Measurements from ENCODE around the gene SH3PXD2A. TPM values are rescaled to one million over a fixed set of nuclear protein-coding genes. Genes with fewer than 3 reads are reported as not detected.

SH3PXD2A gene
- total and polyA plus RNA-seq, 9 of the 15 experiments (the other 6 are each of a cell fraction or from before 2014, with no cell fraction given) = 0.41 to 9.3 (median 2.5) TPM

DNA sequence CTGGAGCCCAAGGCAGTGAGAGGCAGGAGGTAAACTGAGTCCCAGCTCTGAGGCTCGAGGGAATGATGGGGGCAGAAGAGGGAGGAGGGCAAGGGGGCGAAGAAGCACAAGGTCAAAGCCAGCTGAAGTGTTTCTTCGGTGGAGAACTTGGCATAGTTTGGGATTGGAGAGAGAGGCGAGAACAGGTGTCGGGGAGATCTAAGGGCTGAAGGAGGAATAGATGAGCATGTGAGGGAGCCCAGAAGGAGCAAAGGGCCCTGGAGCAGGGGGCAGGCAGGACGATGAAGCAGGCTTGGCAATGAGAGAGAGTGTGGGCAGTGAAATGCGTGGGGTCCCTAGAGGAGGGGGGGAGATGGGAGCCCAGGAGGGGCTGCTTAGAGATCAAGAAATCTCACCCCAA lies 35.9 kb downstream of the SH3PXD2A start:
- no peak overlapping the region for H2AFZ ChIP-seq (ENCODE audit: low read depth, low read length)
- no peak for FAIRE-seq
- in situ Hi-C loops (cut with MboI) = no loop called here
- 16% methylated on average over 6 of the region's 7 CpGs for WGBS (ENCODE audit: insufficient coverage, low coverage, missing lambda C conversion rate)
- ChIA-PET CTCF (ENCODE audit: low intra/inter-chr PET ratio) (no interaction called here), POLR2A (no interaction called here)
- TF ChIP-seq, protein P1, sequence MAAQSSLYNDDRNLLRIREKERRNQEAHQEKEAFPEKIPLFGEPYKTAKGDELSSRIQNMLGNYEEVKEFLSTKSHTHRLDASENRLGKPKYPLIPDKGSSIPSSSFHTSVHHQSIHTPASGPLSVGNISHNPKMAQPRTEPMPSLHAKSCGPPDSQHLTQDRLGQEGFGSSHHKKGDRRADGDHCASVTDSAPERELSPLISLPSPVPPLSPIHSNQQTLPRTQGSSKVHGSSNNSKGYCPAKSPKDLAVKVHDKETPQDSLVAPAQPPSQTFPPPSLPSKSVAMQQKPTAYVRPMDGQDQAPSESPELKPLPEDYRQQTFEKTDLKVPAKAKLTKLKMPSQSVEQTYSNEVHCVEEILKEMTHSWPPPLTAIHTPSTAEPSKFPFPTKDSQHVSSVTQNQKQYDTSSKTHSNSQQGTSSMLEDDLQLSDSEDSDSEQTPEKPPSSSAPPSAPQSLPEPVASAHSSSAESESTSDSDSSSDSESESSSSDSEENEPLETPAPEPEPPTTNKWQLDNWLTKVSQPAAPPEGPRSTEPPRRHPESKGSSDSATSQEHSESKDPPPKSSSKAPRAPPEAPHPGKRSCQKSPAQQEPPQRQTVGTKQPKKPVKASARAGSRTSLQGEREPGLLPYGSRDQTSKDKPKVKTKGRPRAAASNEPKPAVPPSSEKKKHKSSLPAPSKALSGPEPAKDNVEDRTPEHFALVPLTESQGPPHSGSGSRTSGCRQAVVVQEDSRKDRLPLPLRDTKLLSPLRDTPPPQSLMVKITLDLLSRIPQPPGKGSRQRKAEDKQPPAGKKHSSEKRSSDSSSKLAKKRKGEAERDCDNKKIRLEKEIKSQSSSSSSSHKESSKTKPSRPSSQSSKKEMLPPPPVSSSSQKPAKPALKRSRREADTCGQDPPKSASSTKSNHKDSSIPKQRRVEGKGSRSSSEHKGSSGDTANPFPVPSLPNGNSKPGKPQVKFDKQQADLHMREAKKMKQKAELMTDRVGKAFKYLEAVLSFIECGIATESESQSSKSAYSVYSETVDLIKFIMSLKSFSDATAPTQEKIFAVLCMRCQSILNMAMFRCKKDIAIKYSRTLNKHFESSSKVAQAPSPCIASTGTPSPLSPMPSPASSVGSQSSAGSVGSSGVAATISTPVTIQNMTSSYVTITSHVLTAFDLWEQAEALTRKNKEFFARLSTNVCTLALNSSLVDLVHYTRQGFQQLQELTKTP (IDR thresholded peaks at IDR 0.05; ENCODE audit: low read depth in 1 of 2, partially characterized antibody in 2 of 2) = no peak
- TF ChIP-seq BRD4 (IDR thresholded peaks at IDR 0.05) (no peak), RFX7 (CRISPR knock-in tag; IDR thresholded peaks at IDR 0.05) (no peak), ZNF764 (CRISPR knock-in tag; IDR thresholded peaks at IDR 0.05; ENCODE audit: low read depth) (no peak), NFIC (IDR thresholded peaks at IDR 0.05) (no peak), ZBTB1 (CRISPR knock-in tag; IDR thresholded peaks at IDR 0.05; ENCODE audit: borderline replicate concordance, low read depth) (no peak), POLR2H (tag; IDR thresholded peaks at IDR 0.05; ENCODE audit: low read depth) (no peak)
- TF ChIP-seq, protein P2, sequence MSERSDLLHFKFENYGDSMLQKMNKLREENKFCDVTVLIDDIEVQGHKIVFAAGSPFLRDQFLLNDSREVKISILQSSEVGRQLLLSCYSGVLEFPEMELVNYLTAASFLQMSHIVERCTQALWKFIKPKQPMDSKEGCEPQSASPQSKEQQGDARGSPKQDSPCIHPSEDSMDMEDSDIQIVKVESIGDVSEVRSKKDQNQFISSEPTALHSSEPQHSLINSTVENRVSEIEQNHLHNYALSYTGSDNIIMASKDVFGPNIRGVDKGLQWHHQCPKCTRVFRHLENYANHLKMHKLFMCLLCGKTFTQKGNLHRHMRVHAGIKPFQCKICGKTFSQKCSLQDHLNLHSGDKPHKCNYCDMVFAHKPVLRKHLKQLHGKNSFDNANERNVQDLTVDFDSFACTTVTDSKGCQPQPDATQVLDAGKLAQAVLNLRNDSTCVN (CRISPR knock-in tag; IDR thresholded peaks at IDR 0.05) = no peak
- TF ChIP-seq, protein P3, sequence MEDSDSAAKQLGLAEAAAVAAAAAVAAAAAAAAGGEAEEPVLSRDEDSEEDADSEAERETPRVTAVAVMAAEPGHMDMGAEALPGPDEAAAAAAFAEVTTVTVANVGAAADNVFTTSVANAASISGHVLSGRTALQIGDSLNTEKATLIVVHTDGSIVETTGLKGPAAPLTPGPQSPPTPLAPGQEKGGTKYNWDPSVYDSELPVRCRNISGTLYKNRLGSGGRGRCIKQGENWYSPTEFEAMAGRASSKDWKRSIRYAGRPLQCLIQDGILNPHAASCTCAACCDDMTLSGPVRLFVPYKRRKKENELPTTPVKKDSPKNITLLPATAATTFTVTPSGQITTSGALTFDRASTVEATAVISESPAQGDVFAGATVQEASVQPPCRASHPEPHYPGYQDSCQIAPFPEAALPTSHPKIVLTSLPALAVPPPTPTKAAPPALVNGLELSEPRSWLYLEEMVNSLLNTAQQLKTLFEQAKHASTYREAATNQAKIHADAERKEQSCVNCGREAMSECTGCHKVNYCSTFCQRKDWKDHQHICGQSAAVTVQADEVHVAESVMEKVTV (CRISPR knock-in tag; IDR thresholded peaks at IDR 0.05) = no peak
- TF ChIP-seq, protein P4, sequence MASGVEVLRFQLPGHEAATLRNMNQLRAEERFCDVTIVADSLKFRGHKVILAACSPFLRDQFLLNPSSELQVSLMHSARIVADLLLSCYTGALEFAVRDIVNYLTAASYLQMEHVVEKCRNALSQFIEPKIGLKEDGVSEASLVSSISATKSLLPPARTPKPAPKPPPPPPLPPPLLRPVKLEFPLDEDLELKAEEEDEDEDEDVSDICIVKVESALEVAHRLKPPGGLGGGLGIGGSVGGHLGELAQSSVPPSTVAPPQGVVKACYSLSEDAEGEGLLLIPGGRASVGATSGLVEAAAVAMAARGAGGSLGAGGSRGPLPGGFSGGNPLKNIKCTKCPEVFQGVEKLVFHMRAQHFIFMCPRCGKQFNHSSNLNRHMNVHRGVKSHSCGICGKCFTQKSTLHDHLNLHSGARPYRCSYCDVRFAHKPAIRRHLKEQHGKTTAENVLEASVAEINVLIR (CRISPR knock-in tag; IDR thresholded peaks at IDR 0.05) = no peak
- H3K4me2 ChIP-seq (ENCODE audit: insufficient read depth, low read length) = no peak overlapping the region
- intact Hi-C loops (cut with micrococcal nuclease) = no loop called here
- no peaks in the 10 kb centered on the region for H4K20me1 ChIP-seq (replicated peaks; ENCODE audit: control insufficient read depth, insufficient read depth, low read length)
- no peaks in the 10 kb centered on the region for H3K9me3 ChIP-seq (replicated peaks; ENCODE audit: control insufficient read depth, insufficient read depth, low read depth, low read length)
- H3K79me2 ChIP-seq (ENCODE audit: control insufficient read depth, insufficient read depth, low read length) = no peaks in the 10 kb centered on the region
- H3K36me3 ChIP-seq (ENCODE audit: control insufficient read depth, insufficient read depth, low read length) = no peaks in the 10 kb centered on the region
- no peaks in the 10 kb centered on the region for H3K4me1 ChIP-seq (replicated peaks in 1 of 2; ENCODE audit: control insufficient read depth in 2 of 2, insufficient read depth in 2 of 2, low read length in 2 of 2)
- no TSS peak for BruUV-seq (replicated peaks)
- no peak overlapping the region for H3K4me3 ChIP-seq
- no peaks in the 10 kb centered on the region for H3K9me1 ChIP-seq (ENCODE audit: control insufficient read depth, insufficient read depth, low read length)
- no peak for ATAC-seq
- no peak for DNase-seq (ENCODE audit: extremely low read depth in 1 of 4, low spot score in 3 of 4)
- no peak overlapping the region for H3K9ac ChIP-seq (ENCODE audit: insufficient read depth in 1 of 2, low read depth in 2 of 2, low read length in 2 of 2)
- H3K27ac ChIP-seq (ENCODE audit: extremely low read depth, low read depth, low read length) = no peak overlapping the region
- H3K27me3 ChIP-seq (ENCODE audit: control insufficient read depth in 2 of 2, insufficient read depth in 2 of 2, low read length in 2 of 2) = peaks cover 6 to 44% of the 10 kb centered on the region in 2 experiments; a peak in 4 of 5 replicates

Data from K562 (cell line).